HG03060 (cell line): Measurements from ENCODE around the gene BPGM.

Source experiments
- ATAC-seq: cut with Tn5 transposase; IDR thresholded peaks from one replicate; pipeline ENCODE4 v1.9.1; 2021; ENCODE audit warnings: low read depth, moderate number of reproducible peaks; ENCODE audit not compliant: unreplicated experiment

BPGM gene

DNA sequence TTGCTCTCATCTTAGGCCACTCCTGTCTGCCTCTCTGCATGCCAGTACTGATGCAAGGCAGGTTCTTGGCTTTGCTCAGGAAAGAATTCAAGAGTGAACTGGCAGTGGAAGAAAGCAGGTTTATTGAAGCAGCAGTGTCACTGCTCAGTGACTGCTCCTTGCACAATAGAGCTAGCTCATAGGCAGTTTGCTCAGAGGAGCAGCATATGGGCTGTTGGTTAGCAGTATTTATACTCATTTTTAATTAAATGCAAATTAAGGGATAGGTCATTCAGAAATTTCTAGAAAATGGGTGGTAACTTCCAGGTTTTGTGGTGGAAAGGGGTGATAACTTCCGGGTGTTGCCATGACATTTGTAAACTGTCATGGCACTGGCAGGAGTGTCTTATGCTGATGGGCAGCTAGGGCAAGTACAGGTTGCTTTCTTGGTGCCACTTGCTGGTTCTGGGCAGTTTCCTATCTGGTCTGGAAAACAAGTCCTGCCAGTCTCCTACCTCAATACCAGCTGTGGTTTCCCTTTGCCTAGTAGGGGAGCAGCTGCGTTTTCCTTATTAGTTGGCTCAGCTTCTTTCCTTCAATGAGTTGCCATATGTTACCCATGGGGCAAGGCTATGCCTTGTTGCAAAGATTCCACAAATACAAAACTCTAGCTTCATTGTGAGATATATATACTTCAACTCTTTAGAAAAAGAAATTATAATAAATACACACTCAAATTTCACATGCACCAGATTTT lies 68.0 kb downstream of the BPGM start:
- no peak for ATAC-seq

DNA sequence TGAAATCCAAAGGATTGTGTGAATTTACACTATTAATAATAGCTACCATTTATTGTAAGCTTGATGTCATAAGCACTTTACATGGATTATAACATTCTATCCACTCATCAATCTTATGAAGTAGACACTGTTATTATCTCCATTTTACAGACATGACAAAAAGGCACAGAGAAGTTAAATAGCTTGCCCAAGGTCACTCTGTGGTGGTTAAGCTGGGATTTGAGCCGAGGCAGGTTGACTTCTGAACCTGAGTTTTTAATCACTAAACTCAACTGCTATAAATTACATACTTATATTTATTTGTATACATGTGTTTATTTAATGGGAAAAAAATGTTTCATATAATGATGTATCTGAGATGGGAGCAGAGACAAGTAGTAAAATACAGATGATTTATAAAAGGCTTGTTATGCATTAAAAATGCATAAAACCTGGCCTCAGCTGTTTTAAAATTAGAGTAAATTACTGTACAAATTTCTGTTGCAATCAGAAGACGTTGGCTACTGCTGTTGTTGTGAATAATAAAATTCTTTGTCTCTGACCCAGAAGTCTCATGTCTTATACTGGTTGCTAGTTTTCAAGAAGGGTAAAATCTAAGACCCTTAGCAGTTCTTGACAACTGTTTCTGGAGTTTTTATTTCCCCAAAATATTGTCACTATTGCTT lies 71.7 kb downstream of the BPGM start:
- no peak for ATAC-seq

DNA sequence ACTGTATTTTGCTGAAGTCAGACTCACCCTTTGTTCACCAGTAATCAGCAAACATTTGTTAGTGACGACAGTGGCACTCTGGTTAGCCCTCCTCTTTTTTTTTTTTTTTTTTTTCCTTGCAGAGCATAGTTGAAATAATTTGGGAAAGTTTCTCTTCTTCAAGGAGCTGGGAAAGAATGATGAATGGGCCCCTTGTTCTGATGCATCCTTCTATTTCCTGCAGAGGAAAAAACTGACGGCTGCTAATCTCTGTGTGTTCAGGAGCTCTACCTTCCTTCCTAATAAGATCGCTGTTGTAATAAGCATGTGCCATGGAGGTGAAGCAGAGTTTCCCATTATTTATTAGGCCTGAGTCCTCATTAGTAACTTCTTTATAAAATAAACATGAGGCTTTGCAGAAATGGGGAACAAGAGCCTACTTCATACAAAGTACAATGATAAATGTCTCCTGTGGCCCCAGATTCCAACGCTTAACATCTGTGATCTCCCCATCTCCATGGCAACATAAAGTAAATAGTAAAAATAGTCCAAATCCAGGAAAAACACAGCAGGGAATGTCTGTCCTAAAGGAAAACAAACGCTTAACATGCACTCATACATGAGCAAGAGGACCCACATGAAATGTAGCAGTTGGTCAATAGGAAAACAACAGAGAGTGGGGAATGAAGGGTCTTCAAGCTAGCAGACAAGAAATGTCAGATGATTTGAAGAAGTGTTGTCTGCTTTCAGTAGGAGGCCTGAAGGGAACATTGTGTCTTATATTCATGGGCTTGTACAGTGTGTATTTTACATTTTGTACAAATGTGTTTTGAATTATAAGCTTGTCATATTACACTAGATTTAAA lies 73.7 kb downstream of the BPGM start:
- ATAC-seq: no peak

DNA sequence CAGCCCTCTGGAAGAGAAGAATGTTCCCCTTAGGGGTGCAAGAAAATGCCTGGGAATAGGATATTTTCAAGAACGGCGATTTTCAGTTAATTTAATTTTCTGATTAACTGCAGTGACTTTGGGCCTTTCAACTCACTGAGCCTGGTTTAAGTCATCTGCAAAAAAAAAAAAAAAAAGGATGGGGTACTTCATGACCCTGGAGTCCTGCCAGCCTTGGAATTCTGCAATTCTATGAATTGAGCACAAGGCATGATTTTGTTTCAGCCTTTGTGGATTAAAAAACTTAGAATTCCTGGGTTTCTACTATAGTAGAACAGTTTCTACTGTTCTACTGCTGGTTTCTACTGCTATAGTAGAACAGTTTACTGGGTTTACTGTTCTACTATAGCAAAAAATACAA lies 74.5 kb downstream of the BPGM start:
- ATAC-seq: no peak

DNA sequence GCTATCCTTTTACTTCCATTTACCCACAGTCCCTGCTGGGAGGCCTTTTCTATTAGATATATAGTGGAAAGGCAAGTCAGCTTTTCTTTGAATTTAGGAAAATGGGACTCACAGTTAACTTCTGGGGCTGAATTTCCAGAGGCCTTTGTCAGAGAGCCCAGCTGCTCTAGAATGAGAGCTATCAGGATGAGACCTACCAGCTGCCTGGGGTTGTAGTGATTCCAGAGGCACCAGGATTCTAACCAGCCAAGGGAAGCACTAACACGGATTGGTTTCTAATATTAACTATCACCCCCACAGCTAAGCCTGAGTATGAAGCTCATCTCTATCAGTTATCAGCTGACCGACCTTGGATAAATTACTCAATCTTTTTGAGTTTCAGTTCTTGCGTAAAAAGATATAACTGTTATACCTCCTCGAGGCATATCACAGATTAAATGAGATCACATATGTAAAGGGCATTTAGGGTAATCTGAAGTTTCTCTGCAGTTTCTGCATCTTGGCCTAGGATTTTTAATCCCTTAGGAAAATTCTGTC lies 76.2 kb downstream of the BPGM start:
- ATAC-seq: no peak

DNA sequence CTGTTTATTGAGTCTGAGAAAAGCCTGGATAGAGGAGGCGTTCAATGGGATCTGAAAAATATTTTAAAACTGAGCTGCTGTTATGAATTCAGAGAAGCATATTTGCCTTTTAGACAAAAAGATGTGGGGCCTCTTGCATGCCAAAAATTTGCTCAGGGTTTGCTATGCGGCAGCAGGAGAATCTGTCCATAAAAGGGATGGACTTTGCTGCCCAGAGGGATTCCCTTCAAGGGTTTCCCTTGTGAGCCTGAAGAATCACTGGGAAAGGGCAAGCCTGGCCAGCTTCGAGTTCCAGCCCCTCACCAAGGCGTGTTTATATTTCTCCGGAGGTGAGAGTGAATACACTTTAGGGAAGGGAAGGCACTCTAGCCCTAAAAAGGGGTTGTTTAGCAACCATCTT lies 77.2 kb downstream of the BPGM start:
- ATAC-seq: no peak

DNA sequence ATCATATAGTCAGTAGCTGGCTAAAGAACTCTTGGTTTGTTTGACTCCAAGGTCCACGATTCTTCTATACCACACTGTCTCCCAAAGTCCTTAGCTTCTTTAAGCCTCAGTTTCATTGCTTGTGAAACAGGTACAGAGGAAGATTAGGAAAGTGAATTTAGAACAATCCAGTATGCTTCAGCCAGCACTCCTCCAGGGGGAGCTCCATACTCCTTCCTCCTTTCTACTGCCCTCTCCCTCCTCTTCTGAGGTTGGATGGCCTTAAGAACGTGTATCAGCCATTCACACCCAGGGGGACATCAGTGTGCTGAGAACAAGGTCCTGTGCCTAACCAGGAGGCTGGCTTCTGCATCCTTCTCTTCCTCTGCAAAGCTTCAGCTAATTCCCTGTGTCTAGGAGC lies 78.0 kb downstream of the BPGM start:
- no peak for ATAC-seq

DNA sequence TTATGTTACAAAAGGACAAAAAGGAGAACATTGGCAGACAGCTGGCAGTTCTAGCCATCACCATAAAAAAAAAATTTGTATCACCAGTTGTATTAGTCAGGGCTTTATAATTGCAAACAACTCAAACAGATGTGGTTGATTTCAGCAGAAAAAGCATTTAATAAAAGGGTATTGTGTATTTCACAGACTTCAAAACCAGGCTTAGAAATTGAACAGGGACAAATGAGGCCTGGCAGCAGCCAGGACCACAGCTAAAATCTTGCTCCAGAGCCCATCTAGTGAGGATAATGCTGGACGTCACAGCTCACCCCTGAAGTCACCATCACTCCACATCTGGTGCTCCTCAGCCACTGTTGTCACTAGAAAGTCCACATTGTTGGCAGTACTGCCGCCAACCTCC lies 79.9 kb downstream of the BPGM start:
- no peak for ATAC-seq

DNA sequence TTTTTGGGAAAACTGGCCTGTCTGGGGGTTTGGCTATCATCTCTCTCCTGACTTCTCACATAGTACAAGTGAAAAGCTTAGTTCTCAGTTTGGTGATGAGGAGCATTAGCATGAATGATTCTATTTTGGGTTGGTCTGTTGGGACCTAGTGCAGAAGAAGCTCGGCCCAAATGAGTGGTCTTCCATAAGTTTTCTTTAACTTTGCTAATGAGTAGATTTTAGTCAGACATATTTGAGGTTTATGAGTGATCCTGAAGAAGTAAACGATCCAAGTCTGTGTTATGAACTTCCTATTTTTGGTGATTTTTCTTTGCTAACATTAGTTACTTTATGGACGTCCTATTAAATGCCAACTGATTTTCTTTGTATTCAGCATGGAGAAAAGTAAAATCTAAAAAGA lies 81.1 kb downstream of the BPGM start:
- no peak for ATAC-seq
